Naive thymus-derived CD4-positive, alpha-beta T cell (primary cell): ENCODE measurements around the gene TNFSF13. TPM values are rescaled to one million over a fixed set of nuclear protein-coding genes. Genes with fewer than 3 reads are reported as not detected.
A peak's percentile ranks its signal among the peaks of the same experiment; 100 is the strongest.

ENCODE experiments used
- ATAC-seq: fragments of 150-1000 bp; cut with Tn5 transposase; 2 replicates; pipeline ENCODE4 v1.10.0; 2021; ENCODE audit warnings: mild to moderate bottlenecking, moderate library complexity
- CTCF ChIA-PET: fragments of 350-600 bp; sonication (Branson Sonifier 250); formaldehyde crosslinking; loops from one replicate; lab custom pipeline; 2021; ENCODE audit warnings: antibody characterized with exemption; lab: Charles Lee
- POLR2A ChIA-PET: fragments of 350-600 bp; sonication (Branson Sonifier 250); formaldehyde crosslinking; loops from one replicate; lab custom pipeline; 2021; ENCODE audit warnings: antibody characterized with exemption, inconsistent platforms; lab: Charles Lee
- DNase-seq, 9 donors: peaks; one replicate each; pipeline versions ENCODE4 v3.0.0 to v3.0.0-alpha.2; 2020 to 2022; ENCODE audit warnings: mixed read lengths in 1 of 9
- H3K27ac ChIP-seq: one replicate; pipeline ENCODE4 v1.7.0; 2013; ENCODE audit warnings: mild to moderate bottlenecking, low read depth, low read length, moderate library complexity
- H3K27me3 ChIP-seq, 2 donors: one replicate each; pipeline ENCODE4 v1.7.0; 2013; ENCODE audit warnings: low read length in 2 of 2, mild to moderate bottlenecking in 2 of 2, moderate library complexity in 2 of 2; ENCODE audit not compliant: control insufficient read depth in 2 of 2, insufficient read depth in 2 of 2
- H3K36me3 ChIP-seq, 3 experiments: 1 replicate in 2 of 3; 2 replicates in 1 of 3; pipeline ENCODE4 v1.7.0; 2013; ENCODE audit warnings: low read length in 3 of 3, mild to moderate bottlenecking in 3 of 3, moderate library complexity in 1 of 3; ENCODE audit not compliant: insufficient read depth in 3 of 3, control insufficient read depth in 2 of 3
- H3K4me1 ChIP-seq, 2 donors: one replicate each; pipeline ENCODE4 v1.7.0; 2013; ENCODE audit warnings: low read length in 2 of 2, mild to moderate bottlenecking in 2 of 2, moderate library complexity in 1 of 2; ENCODE audit not compliant: control insufficient read depth in 2 of 2, insufficient read depth in 2 of 2
- H3K4me3 ChIP-seq: 2 replicates; pipeline ENCODE4 v1.7.0; 2013; ENCODE audit warnings: mild to moderate bottlenecking, low read length
- H3K9me3 ChIP-seq, 3 experiments: 1 replicate in 2 of 3; 2 replicates in 1 of 3; pipeline ENCODE4 v1.7.0; 2013; ENCODE audit warnings: low read length in 3 of 3; ENCODE audit not compliant: control insufficient read depth in 2 of 3
- H3K27ac Mint-ChIP-seq, 9 donors: one replicate each; pipeline ENCODE4 v1.8.0; 2020 to 2022; ENCODE audit warnings: mixed read lengths in 9 of 9, mild to moderate bottlenecking in 8 of 9, moderate library complexity in 5 of 9, inconsistent platforms in 2 of 9
- H3K27me3 Mint-ChIP-seq, 5 donors: one replicate each; pipeline ENCODE4 v1.8.0; 2021 to 2022; ENCODE audit warnings: mixed read lengths in 5 of 5, mild to moderate bottlenecking in 1 of 5
- H3K36me3 Mint-ChIP-seq, 5 donors: one replicate each; pipeline ENCODE4 v1.8.0; 2020 to 2022; ENCODE audit warnings: mixed read lengths in 5 of 5, mild to moderate bottlenecking in 3 of 5, inconsistent platforms in 1 of 5
- H3K4me1 Mint-ChIP-seq, 7 donors: one replicate each; pipeline ENCODE4 v1.8.0; 2020 to 2022; ENCODE audit warnings: mixed read lengths in 7 of 7, mild to moderate bottlenecking in 3 of 7, inconsistent platforms in 1 of 7
- H3K4me3 Mint-ChIP-seq, 10 donors: one replicate each; pipeline ENCODE4 v1.8.0; 2020 to 2022; ENCODE audit warnings: mild to moderate bottlenecking in 10 of 10, mixed read lengths in 10 of 10, moderate library complexity in 6 of 10, inconsistent platforms in 2 of 10
- H3K9me3 Mint-ChIP-seq, 11 donors: one replicate each; pipeline ENCODE4 v1.8.0; 2020 to 2022; ENCODE audit warnings: mixed read lengths in 11 of 11, mild to moderate bottlenecking in 4 of 11, inconsistent platforms in 1 of 11, moderate library complexity in 1 of 11
- intact Hi-C, 2 donors: fragments of 100-400 bp; cut with micrococcal nuclease; formaldehyde crosslinking; loops; one replicate each; pipeline ENCODE4 v1.15.1; 2023
- polyA plus RNA-seq, 2 donors: library from polyadenylated mRNA; unstranded; fragments of 300-500 nt; fragmentation: Illumina TruSeq; gene quantifications; one replicate each; pipeline ENCODE4 v1.2.3, GENCODE V29; 2021
- total RNA-seq, 6 experiments: library from RNA in 5 of 6; stranded (reverse) in 5 of 6; gene quantifications; 1 replicate in 5 of 6; 2 replicates in 1 of 6; pipeline ENCODE4 v1.2.3 and lab custom pipeline; 2021 to 2026

Gene TNFSF13
- total and polyA plus RNA-seq, 7 experiments from 2014 or later = 1.1 to 45.6 (median 3.2) TPM

GRCh38 chr17:7580604-7581575 is 22.3 kb downstream of the TNFSF13 start:
- ChIA-PET CTCF (interaction anchor here (1.7 kb wide), 2 partner anchors 8 to 20 kb away, joined by 6 to 8 read pairs; partner anchors contain the start of gene SOX15), POLR2A (interaction anchor here (1.1 to 6.8 kb wide), 6 partner anchors 8 to 106 kb away, joined by 4 to 108 read pairs (median 12); partner anchors contain the start of genes FXR2, SOX15, TP53 and WRAP53)
- peaks cover 0 to 8% (median 0%) of the 10 kb centered on the region in 11 donors for H3K9me3 Mint-ChIP-seq
- DNase-seq = peak in 1 of 9 donors; percentile 21
- intact Hi-C loops = no loop called here
- Histone ChIP-seq H3K9me3 (no peaks in the 10 kb centered on the region), H3K4me3 (no peak overlapping the region), H3K27me3 (no peaks in the 10 kb centered on the region), H3K27ac (no peak overlapping the region), H3K4me1 (peaks cover 34 to 35% of the 10 kb centered on the region in 2 donors), H3K36me3 (peaks cover 21 to 34% (median 25%) of the 10 kb centered on the region in 3 experiments)
- H3K36me3 Mint-ChIP-seq = peaks cover 0 to 39% (median 20%) of the 10 kb centered on the region in 5 donors
- peak overlapping the region in 5 of 10 donors; percentile 28 to 51 (median 43) for H3K4me3 Mint-ChIP-seq
- no peaks in the 10 kb centered on the region for H3K27me3 Mint-ChIP-seq
- H3K27ac Mint-ChIP-seq = peak overlapping the region; percentile 48 to 90 (median 82)
- no peak for ATAC-seq
- H3K4me1 Mint-ChIP-seq = peaks cover 40 to 84% (median 72%) of the 10 kb centered on the region in 7 donors

- Histone ChIP-seq H3K4me1 (peaks cover 28 to 35% of the 10 kb centered on the region in 2 donors), H3K27ac (peak overlapping the region; percentile 95), H3K27me3 (no peaks in the 10 kb centered on the region), H3K36me3 (peaks cover 7 to 29% (median 7%) of the 10 kb centered on the region in 3 experiments), H3K4me3 (peak overlapping the region; percentile 100), H3K9me3 (no peaks in the 10 kb centered on the region)
- DNase-seq (peak in 1 of 9 donors; percentile 24), ATAC-seq (no peak)
- Mint-ChIP-seq H3K9me3 (peaks cover 0 to 7% (median 0%) of the 10 kb centered on the region in 11 donors), H3K36me3 (peaks cover 2 to 25% (median 10%) of the 10 kb centered on the region in 5 donors), H3K27ac (peak overlapping the region; percentile 75 to 100 (median 98)), H3K4me3 (peak overlapping the region; percentile 48 to 100 (median 81)), H3K4me1 (peaks cover 33 to 68% (median 62%) of the 10 kb centered on the region in 7 donors), H3K27me3 (no peaks in the 10 kb centered on the region)
- ChIA-PET CTCF (interaction anchor here (0.6 to 2.8 kb wide), 9 partner anchors 22 to 511 kb away, joined by 3 to 18 read pairs (median 3); partner anchors contain the start of genes FXR2, SENP3 and TP53), POLR2A (interaction anchor here (1.2 to 6.8 kb wide), 13 partner anchors 9 to 547 kb away, joined by 3 to 108 read pairs (median 15); partner anchors contain the start of genes FXR2, GPS2, SENP3 and SLC16A13)
- intact Hi-C loops = loop anchor here (1.0 kb wide), 6 partner anchors 9 to 106 kb away; partner anchors contain the start of genes FXR2 (in 1 of the 2), POLR2A (in 1 of the 2), SENP3 (in 1 of the 2) and WRAP53 (in 1 of the 2)
These were observed 24.1 kb downstream of the TNFSF13 start for GRCh38 chr17:7582396-7583252.

GRCh38 chr17:7583253-7584109 is 24.9 kb downstream of the TNFSF13 start, which contains the start of gene MPDU1:
TSS of gene MPDU1 (plus strand) at chr17:7583852. CDS start at chr17:7583863, 11 bp downstream.
- intact Hi-C loops = loop anchor here (1.0 kb wide), 8 partner anchors 10 to 331 kb away; partner anchors contain the start of genes SENP3 (in 2 of the 2), ELP5 (in 1 of the 2), FXR2 (in 1 of the 2) and POLR2A (in 1 of the 2)
- Mint-ChIP-seq H3K27ac (peak within 1 kb of the TSS; percentile 98 to 100 (median 100)), H3K9me3 (peaks cover 0 to 6% (median 0%) of the 10 kb centered on the region in 11 donors), H3K36me3 (peaks cover 0 to 19% (median 5%) of the 10 kb centered on the region in 5 donors), H3K4me3 (peak within 1 kb of the TSS; percentile 89 to 100 (median 99)), H3K27me3 (no peaks in the 10 kb centered on the region), H3K4me1 (peaks cover 33 to 60% (median 55%) of the 10 kb centered on the region in 7 donors)
- Histone ChIP-seq H3K27me3 (no peaks in the 10 kb centered on the region), H3K4me1 (peaks cover 28 to 35% of the 10 kb centered on the region in 2 donors), H3K27ac (peak within 1 kb of the TSS; percentile 95), H3K9me3 (no peaks in the 10 kb centered on the region), H3K4me3 (peak within 1 kb of the TSS; percentile 100), H3K36me3 (peaks cover 0 to 29% (median 5%) of the 10 kb centered on the region in 3 experiments)
- ChIA-PET POLR2A (interaction anchor here (0.6 to 6.8 kb wide), 29 partner anchors 10 to 573 kb away, joined by 3 to 108 read pairs (median 5); partner anchors contain the start of genes CTDNEP1, ELP5, FXR2 and GPS2), CTCF (interaction anchor here (0.5 to 2.8 kb wide), 10 partner anchors 23 to 511 kb away, joined by 3 to 18 read pairs (median 4); partner anchors contain the start of genes FXR2, SENP3 and TP53)
- ATAC-seq (peak; percentile 80), DNase-seq (peak; percentile 89 to 98 (median 97))

GRCh38 chr17:7586673-7587419 is 28.3 kb downstream of the TNFSF13 start:
- DNase-seq = no peak
- Mint-ChIP-seq H3K27ac (peak overlapping the region in 2 of 9 donors; percentile 8 to 38), H3K27me3 (no peaks in the 10 kb centered on the region), H3K9me3 (no peaks in the 10 kb centered on the region), H3K4me3 (peak overlapping the region in 2 of 10 donors; percentile 17 to 41), H3K36me3 (peaks cover 0 to 16% (median 3%) of the 10 kb centered on the region in 5 donors), H3K4me1 (peaks cover 21 to 35% (median 28%) of the 10 kb centered on the region in 7 donors)
- no peak overlapping the region for H3K27ac ChIP-seq
- peaks cover 0 to 40% (median 11%) of the 10 kb centered on the region in 3 experiments for H3K36me3 ChIP-seq
- POLR2A ChIA-PET = interaction anchor here (0.6 to 6.8 kb wide), 6 partner anchors 13 to 226 kb away, joined by 3 to 108 read pairs (median 4); partner anchors contain the start of genes FXR2 and WRAP53
- peaks cover 17 to 29% of the 10 kb centered on the region in 2 donors for H3K4me1 ChIP-seq
- intact Hi-C loops = no loop called here
- no peaks in the 10 kb centered on the region for H3K9me3 ChIP-seq
- ATAC-seq = no peak
- H3K27me3 ChIP-seq = no peaks in the 10 kb centered on the region
- CTCF ChIA-PET = interaction anchor here (0.7 to 1.4 kb wide), 3 partner anchors 13 to 64 kb away, joined by 3 to 6 read pairs (median 4); no protein-coding TSS in a partner anchor
- H3K4me3 ChIP-seq = no peak overlapping the region
